ENCODE results near the gene RAB22A.

RAB22A gene

GRCh38 chr20:58309591-58310290 lies at the start of gene RAB22A:
Gene RAB22A (plus strand): TSS chr20:58309715. CDS start chr20:58309977, 262 bp downstream.
- DNase-seq (ENCODE audit: extremely low read depth in 1 of 2, low read depth in 1 of 2), result peak; percentile 48 to 59

GRCh38 chr20:58260006-58260405 lies 49.5 kb upstream of the RAB22A start:
- DNase-seq (ENCODE audit: extremely low read depth in 1 of 2, low read depth in 1 of 2), result no peak

GRCh38 chr20:58261660-58262059 lies 47.9 kb upstream of the RAB22A start:
- no peak for DNase-seq (ENCODE audit: extremely low read depth in 1 of 2, low read depth in 1 of 2)

- no peak for DNase-seq (ENCODE audit: extremely low read depth in 1 of 2, low read depth in 1 of 2)
Observed at GRCh38 chr20:58264271-58264670, 45.2 kb upstream of the RAB22A start.

- DNase-seq (ENCODE audit: extremely low read depth in 1 of 2, low read depth in 1 of 2), result no peak
Observed at GRCh38 chr20:58267389-58268215, 41.9 kb upstream of the RAB22A start.

GRCh38 chr20:58268421-58268821 lies 41.1 kb upstream of the RAB22A start:
- no peak for DNase-seq (ENCODE audit: extremely low read depth in 1 of 2, low read depth in 1 of 2)

GRCh38 chr20:58268936-58269619 lies 40.4 kb upstream of the RAB22A start:
- no peak for DNase-seq (ENCODE audit: extremely low read depth in 1 of 2, low read depth in 1 of 2)

- peak in 1 of 2 donors; percentile 51 for DNase-seq (ENCODE audit: extremely low read depth in 1 of 2, low read depth in 1 of 2)
Observed at GRCh38 chr20:58271606-58272351, 37.7 kb upstream of the RAB22A start.

GRCh38 chr20:58274384-58274783 lies 35.1 kb upstream of the RAB22A start:
- DNase-seq (ENCODE audit: extremely low read depth in 1 of 2, low read depth in 1 of 2), result no peak

- no peak for DNase-seq (ENCODE audit: extremely low read depth in 1 of 2, low read depth in 1 of 2)
Observed at GRCh38 chr20:58277107-58277506, 32.4 kb upstream of the RAB22A start.

GRCh38 chr20:58277578-58278472 lies 31.7 kb upstream of the RAB22A start:
- no peak for DNase-seq (ENCODE audit: extremely low read depth in 1 of 2, low read depth in 1 of 2)

- DNase-seq (ENCODE audit: extremely low read depth in 1 of 2, low read depth in 1 of 2), result no peak
Observed at GRCh38 chr20:58286729-58287128, 22.8 kb upstream of the RAB22A start.

- DNase-seq (ENCODE audit: extremely low read depth in 1 of 2, low read depth in 1 of 2), result no peak
Observed at GRCh38 chr20:58287638-58288037, 21.9 kb upstream of the RAB22A start.

- no peak for DNase-seq (ENCODE audit: extremely low read depth in 1 of 2, low read depth in 1 of 2)
Observed at GRCh38 chr20:58289143-58289542, 20.4 kb upstream of the RAB22A start.

GRCh38 chr20:58293453-58293852 lies 16.1 kb upstream of the RAB22A start:
- DNase-seq (ENCODE audit: extremely low read depth in 1 of 2, low read depth in 1 of 2), result no peak

- no peak for DNase-seq (ENCODE audit: extremely low read depth in 1 of 2, low read depth in 1 of 2)
Observed at GRCh38 chr20:58294497-58295455, 14.7 kb upstream of the RAB22A start.

GRCh38 chr20:58296051-58296837 lies 13.3 kb upstream of the RAB22A start:
- no peak for DNase-seq (ENCODE audit: extremely low read depth in 1 of 2, low read depth in 1 of 2)

GRCh38 chr20:58297394-58297793 lies 12.1 kb upstream of the RAB22A start:
- DNase-seq (ENCODE audit: extremely low read depth in 1 of 2, low read depth in 1 of 2), result no peak

All from stimulated activated CD8-positive, alpha-beta memory T cell treated with anti-CD3 and anti-CD28 coated beads, Interleukin-7, amount 100 ng/mL, for 48 hours (primary cell).